HG03469 (cell line): ENCODE results near the gene CLCN7.

ENCODE experiments used
- ATAC-seq: cut with Tn5 transposase; IDR thresholded peaks from one replicate; pipeline ENCODE4 v1.9.1; 2021; ENCODE audit warnings: mild to moderate bottlenecking, moderate library complexity, moderate number of reproducible peaks; ENCODE audit not compliant: unreplicated experiment

The CLCN7 gene

DNA sequence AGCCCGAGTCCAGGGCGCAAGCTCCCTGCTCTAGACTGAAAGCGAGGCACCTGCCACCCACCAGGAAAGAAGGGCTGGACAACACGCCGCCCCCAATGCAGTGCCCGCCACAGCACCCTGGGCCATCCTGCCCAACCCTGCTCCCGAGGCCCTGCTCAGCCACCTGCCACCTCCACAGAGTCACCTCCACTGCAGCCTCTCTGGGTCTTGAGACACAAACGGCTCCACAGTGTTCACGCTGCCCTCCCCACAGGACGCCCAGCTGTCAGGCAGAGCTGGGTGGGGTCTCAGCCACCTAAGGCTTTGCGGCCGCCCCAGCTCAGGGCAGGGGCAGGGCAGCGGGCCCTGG, 9.3 kb downstream of the CLCN7 start:
- no peak for ATAC-seq

DNA sequence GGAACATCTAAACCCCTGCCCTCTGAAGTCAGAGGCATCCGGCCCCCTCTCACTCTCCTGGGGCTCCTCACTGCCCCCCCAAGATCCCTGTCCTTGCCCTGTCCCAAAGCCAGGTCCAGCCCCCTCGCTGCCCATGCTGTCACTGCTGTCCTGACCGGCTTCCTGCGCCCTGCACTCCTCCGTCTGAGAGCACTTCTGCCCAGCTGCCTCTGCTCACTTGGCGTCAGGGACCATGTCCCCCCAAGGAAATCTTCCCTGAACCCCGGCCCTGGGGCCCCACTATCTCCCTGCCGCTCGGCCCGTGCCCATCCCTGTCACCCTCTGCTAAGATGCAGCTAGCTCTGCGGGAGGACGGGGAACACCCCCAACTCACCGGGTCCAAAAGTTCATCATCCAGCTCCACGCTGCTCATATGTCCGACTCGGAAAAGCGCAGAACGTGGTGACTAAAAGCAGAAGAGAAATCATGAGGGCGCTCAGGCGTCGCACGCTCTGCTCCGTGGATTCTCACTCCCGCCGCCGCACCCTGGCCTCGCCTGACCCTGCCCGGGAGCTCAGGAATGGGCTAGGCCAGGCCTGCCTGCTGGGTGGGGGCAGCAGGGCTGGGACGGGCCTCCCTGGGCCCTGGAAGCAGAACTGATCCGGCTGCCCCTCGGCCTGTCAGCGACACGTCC, 9.8 kb downstream of the CLCN7 start:
- ATAC-seq = no peak

DNA sequence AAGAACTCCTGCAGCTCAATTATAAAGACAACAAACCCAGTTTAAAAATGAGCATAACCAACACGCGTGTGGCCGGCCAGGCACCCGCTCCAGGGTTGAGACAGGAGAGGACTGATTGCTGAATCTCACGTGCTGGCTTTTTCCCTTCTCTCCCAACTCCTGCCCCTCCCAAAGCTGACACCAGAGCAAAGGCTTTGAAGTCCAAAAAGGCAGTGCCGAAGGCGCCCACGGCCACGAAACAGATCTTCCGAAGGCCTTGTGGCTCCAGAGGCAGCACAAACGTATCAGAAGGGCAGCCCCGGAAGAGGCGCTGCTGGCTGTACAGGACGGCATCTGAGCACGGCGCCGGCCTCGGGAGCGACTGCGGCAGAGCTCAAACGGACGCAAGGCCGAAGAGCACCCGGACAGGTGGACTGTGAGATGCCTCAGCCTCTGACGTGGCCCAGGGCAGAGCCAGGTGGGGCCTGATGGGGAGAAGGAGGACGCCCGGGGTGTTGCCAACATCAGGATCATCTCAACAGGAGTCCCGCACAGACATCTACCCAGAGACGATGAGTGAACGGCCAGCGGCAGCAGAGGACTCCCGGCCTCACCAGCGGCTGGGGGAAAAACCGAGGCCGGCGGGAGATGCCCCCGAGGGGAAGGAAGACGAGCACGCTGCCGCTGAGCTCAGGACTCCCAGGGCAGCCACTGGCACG, 10.5 kb downstream of the CLCN7 start:
- no peak for ATAC-seq

DNA sequence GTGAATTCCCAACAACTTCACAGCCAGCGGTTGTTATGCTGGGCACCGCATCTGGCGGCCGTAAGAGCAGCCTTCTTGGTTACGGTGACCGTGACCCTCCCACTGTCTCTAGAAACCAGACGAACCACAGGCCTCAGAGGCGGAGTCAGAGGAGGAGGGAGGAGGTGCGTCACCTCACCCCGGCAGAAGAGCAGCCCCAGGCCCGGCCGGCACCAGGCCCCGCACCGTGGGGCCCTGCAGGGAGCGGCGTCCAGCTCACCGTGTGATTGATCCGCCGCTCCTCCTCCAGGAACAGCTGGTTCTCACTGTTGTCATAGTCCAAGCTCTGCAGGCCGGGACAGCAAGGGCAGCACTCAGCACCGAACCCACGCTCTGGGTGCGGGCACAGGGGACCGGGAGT, 13.7 kb downstream of the CLCN7 start:
- ATAC-seq = no peak

DNA sequence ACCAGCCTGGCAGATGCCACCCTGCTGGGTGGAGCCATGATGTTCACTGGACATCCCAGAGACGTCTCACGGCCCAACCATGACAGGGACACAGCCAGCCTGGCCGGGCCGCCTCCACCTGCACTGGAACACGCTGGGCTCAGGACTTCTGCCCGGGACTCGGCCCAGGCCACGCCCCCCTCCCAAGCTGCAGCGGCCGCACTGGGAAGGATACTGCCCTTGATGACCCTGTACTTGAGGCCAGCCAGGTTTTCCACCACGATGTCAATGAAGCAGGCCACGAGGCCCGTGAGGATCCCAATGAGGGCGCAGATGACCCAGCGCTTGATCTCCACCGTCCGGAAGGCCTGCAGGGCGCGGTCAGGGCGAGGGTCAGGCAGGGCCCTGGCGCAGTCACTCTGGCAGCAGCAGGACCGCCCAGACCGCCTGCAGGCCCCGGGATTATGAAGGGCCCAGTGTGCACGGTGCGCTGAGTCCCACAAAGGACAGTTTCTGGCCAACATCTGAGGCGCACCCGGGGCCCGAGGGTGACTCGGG, 14.2 kb downstream of the CLCN7 start:
- no peak for ATAC-seq

DNA sequence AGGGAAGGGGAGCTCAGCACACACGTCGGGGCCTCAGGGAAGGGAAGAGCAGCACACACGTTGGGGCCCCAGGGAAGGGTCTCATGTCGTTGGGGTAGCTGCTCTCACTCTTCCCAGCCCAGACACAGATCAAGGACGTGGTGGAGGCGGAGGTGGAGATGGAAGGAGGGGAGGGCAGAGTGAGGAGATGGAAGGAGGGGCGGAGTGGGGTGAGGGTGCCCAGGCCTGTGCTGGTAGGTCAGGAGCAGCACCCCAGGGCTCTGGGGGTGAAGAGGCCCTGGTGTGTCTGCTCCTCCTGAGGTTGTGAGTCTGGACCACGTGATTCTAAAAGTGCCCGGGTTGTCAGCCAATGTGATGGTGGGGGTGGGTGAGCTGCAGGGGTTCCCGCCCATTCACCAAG, 14.9 kb downstream of the CLCN7 start:
- no peak for ATAC-seq

DNA sequence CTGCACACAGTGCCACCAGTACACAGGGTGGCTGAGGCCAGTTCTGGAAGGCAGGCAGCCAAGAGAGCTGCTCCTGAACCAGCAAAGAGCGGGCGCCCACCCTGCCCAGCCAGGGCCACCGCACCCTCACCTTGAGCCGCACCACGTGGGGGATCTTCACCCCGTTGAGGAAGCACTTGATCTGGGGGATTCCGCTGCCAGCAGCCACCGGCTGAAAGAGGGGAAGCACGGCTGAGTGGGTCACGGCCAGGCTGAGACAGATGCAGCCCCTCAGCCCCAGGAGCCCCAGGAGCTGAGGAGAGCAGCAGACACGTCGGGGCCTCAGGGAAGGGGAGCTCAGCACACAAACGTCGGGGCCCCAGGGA, 15.9 kb downstream of the CLCN7 start:
- no peak for ATAC-seq

DNA sequence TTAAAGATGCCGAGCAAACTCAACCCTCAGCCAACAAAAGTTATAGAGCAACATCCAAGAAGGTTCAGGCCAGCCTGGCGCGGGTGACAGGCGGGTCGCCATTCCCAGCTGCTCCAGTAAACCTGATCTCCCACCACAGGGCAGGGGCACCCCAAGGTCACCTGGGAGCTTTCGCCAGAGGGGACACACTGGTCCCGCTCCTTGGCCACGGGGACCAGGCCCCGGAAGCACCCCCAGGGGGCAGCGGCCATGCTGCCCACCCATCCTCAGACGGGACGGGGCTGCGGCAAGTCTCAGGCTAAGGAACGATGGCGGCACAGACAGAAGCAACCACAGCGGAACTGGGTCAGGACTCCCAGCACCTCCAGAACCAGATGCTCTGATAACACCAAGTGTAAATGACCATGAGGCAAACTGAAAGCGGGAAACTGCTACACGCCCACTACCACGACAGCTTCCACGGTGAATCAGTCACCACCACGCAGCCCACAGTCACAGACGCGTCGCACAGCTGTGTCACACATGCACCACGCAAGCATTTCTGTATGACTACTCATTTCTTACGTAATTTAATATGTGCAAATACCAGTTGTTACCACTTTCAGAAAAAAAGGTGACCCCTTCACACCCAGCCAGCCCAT, 16.4 kb downstream of the CLCN7 start:
- ATAC-seq = no peak

DNA sequence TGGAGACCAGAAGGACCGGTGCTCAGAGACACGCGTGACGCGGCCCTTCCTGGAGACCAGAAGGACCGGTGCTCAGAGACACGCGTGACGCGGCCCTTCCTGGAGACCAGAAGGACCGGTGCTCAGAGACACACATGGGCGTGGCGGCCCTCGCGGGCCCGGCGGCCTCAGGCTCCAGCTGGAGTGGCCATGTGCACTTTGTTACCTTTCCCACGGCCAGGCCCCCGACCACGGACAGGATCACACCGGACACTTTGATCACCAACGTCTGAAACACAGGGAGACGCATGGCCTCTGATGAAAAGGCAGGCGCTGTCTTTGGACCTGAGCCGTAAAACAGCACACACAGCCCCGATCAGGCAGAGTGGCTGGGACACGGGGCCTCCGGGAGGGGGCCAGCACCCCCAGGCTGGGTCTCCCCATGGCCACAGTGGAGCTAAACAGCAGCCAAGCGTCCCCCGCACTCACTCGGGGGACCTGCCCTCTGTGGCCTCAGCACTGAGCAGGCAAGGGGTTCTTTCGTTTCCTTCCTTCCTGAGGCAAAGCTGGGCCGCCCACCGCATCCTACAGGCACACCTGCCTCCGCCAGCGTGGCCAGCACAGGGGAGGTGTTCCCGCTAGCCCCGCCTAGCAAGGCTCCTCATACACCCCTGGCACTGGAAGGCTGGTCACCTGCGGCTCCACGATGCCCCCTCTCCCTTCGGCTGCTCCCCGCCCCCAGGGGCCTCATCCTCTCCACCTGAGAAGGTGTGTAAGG, 17.2 kb downstream of the CLCN7 start:
- no peak for ATAC-seq

DNA sequence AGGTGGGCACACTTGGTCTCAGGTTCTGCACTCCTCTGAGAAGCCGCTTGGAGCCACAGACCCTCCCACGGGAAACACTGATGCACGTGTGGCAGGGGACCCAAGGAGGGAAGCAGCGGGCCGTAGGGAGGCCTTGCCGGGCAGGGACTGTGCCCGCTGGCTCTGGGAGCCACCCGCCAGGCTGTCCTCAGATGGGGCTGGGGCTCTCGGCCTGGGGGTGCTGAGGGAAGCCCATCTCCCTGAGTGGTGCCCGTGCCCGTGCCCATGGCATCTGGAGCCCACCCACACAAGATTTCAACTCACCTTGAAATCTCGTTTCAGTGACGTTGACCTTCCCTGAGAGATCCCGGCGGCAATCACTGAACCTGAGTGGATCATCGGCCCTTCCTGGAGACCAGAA, 17.9 kb downstream of the CLCN7 start:
- ATAC-seq = no peak

DNA sequence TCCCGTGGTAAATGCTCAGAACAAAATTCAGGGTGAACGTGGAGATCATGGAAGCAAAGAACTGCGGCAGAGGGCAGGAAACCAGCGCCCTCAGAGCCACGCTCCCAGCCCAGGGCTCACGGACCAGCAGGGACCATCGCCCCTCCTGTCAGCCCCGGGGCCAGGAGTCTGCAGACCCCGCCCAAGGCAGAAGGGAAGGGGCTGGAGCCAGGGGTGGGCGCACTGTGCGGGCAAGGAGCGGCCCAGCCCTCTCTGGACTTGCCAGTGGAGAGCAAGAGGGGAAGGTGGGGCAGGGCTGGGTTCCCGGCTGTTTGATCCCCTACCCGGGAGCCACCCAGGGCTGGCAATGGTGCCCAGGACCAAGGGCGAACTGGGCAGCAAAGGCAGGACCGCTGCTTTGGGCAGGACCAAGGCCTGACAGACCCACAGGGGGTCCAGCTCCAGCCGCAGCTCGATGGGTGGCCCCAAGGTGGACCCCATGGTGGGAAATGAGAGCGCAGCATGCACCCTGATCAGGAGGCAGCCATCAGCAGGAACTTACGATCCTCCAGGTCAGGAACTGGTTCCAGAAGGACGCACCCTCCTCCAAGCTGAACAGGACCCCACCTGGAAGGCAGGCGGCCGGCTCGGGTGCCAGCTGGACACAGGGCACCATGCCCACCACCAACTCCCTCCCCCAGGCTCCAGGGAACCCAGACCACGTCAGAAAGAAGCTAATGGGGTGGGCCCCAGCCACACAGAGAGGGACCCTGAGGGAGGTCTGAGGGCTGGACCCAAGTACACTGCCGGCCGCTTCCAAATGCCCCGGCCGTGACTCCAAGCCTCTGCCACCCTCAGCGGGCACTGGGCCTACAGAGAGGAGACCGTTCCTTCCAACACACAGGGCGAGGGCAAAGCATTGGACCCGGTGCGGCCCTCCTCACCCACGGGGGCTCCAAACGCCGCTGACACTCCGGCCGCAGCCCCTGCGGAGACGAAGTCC, 19.3 kb downstream of the CLCN7 start:
- no peak for ATAC-seq

DNA sequence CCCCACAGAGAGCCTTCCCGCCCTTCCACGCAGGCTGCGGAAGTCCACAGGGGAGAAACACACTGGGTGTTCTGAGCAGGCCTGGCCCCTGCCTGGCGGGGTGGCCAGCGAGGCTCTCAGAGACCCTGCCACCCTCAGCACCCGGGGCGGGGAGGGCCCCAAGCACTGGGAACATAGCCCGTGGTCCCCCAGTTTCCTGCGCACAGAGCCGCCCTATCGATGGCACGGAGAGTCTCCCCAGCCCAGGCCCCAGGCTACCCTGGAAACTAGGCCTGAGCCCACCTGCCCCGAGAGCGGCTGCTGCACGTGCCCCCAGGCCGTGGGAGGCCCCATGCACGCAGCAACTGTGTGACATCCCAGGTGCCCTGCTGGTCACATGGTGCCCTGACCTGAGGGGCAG, 20.3 kb downstream of the CLCN7 start:
- ATAC-seq = no peak

DNA sequence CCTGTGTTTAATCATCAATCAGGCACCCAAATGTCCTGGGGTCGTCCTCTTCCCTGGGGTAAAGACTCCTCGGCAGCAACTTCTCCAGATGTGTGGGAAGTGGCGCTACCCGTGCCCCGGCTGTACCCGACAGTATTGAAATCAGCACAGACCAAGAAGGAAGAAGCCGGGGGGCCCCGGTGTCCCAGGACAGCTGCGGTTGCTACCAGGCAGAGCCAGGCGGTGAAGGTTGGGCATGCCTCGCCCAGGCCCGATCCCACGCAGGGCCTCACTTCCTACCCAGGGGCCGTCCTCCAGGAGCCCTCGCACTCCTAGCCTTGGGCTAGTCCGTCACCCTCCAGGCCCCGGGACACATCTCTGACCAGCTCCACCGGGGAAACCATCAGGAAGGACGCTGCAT, 21.5 kb downstream of the CLCN7 start:
- ATAC-seq = no peak

DNA sequence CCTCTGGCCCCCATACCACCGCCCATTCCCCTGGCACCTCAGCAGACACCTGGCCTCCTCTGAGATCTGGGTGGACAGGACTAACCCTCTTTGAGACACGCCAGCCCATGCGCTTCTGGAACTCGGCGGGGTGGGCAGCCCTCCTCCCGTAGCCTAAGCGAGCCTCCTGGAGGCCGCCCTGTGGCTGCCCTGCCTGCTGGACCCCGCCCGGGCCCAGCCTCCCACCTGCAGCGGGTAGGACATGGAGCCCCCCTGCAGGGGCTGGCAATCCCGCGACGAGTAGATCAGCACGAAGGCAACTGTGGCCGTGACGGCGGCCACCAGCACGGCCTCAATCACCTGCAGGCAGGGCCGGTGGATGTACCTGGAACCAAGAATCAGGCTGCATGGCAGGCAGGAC, 22.3 kb downstream of the CLCN7 start:
- ATAC-seq = no peak

DNA sequence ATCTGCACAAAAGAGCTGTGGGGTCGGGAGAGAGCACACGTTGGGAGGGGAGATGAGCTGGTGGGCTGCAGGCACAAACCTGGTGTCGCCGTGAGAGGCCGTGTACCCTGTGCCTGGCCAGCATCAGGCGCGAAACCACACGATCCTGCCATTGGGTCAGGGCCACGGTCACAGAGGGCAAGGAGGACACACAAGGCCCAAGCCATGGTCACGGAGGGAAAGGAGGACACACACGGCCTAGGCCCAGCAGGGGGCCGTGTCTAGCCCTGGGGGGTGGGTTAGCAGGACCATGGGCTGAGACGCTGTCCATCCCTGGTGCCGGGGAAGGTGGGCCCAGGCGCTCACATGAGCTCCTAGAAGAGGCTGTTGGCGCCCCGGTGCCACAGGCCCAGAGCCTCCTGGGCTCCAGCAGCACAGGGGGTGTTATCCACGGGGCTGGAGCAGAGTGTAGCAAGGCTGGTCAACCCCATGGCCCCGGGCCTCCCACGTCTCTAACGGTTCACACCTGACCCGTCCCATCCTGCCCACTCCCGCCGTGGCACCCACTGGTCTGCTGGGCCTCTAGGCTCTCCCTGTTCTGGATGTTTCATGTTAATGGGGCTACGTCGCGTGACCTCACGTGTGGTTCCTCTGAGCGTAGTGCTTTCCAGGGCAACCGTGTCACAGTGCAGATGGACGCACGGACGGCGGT, 23.0 kb downstream of the CLCN7 start:
- no peak for ATAC-seq

DNA sequence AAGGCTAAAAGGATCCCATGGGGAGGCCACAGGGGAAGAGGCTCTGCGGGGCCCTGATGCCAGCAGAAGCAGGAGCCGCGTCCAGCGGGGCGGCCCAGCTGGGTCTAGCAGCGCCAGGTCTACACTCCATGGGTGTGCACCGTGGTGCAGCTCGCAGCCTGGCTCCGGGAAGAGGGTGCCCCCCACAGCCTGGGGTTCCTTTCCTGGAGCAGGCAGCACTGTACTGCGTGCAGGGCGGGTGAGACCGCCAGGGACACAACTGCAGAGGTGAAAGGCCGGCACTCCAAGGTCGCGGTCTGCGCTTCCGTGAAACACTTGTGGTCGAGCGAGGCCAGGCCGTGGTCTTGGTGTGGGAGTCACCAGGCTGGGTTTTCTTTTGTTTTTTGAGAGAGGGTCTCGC, 24.0 kb downstream of the CLCN7 start:
- ATAC-seq = no peak

DNA sequence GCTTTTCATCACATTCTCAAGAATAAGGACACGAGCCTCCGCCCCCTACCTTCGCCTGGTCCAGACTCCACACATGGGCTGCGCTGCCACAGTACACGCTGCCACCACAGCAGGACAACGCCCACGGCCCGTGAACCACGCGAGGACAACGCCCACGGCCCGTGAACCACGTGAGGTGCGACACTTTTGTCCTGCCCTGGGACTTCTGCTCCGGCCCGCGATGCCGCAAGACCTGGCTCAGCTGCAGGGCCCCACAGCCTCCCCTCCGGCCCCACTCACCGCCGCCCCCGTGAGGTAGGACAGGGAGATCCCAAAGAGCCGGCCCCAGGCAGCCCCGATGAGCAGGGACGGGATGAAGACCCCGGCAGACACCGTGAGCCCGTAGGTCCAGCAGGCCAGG, 24.6 kb downstream of the CLCN7 start:
- ATAC-seq = no peak

DNA sequence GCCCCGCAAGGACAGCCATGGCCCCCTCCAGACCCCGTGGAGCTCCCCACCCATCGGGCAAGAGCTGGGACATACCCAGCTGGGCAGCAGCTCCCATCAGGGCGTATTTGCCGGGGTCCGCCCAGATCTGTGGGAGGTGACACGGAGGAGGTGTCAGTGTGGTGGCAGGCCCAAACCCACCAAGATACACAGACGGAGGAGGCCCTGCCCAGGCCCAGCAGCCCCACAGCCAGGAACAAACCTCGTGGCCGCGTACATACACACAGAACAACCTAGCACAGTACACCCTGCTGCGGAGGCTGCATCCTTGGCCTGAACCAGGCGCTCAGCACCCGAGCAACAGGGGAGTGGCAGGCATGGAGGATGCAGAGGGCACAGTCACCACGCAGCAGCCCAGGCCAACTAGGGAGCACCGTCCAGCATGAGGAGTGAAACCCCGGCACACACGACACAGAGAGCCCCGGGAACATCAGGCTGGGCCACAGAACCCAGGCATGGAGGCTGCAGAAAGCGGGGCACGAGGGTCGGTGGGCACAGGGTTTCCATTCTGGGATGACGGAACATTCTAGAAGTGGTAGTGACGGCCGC, 25.5 kb downstream of the CLCN7 start:
- no peak for ATAC-seq

DNA sequence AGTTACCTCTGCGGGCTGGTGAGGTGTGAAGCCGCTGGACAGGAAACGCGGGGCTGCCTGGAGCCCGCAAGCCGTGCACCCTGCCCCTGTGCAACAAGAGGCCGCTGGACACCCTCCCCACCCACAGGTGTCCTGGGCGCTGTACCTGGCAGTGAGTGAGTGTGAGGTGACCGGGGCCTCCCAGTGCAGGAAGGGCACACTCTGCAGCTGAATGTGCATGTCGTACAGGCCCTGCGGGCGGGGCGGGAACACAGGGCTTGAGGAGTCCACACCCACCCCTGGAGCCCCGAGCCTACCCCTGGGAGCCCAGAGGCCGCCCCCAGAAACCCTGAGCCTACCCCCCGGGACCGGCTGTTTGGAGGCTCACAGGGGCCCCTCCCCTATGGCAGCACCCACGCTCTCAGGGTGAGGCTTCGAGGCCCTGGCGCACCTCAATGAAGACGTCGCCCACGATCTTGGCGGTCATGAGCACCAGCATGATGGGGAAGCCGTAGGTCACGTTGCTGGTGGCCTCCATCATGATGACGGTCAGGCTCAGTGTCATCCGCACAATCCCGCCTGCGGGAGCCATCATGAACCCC, 26.2 kb downstream of the CLCN7 start:
- no peak for ATAC-seq
